H1 (cell line): Measurements from ENCODE around the gene DPEP2. TPM values are rescaled to one million over a fixed set of nuclear protein-coding genes. Genes with fewer than 3 reads are reported as not detected.

Experiments used
- CTCF ChIA-PET: fragments of 300-600 bp; sonication (Branson Sonifier 250); formaldehyde crosslinking; loops from one replicate; lab custom pipeline; 2021; ENCODE audit not compliant: partially characterized antibody; lab: Charles Lee
- POLR2A ChIA-PET: fragments of 300-600 bp; sonication (Branson Sonifier 250); formaldehyde crosslinking; loops from one replicate; lab custom pipeline; 2021; ENCODE audit warnings: inconsistent platforms; ENCODE audit not compliant: partially characterized antibody; lab: Charles Lee
- DNase-seq, 2 experiments: peaks; one replicate each; pipeline versions ENCODE4 v3.0.0 to v3.0.0-alpha.2; 2010 to 2022; ENCODE audit warnings: low spot score in 2 of 2, low read depth in 1 of 2, mixed read lengths in 1 of 2
- FAIRE-seq: peaks from 2 replicates; lab custom pipeline; 2011; peaks lifted over from hg19 to GRCh38; lab: Jason Lieb, UNC
- H2AFZ ChIP-seq: 2 replicates; pipeline ENCODE4 v1.8.1; 2012; ENCODE audit warnings: low read length, inconsistent platforms
- H2AK5ac ChIP-seq: 2 replicates; pipeline ENCODE4 v1.6.1; 2013; ENCODE audit warnings: low read depth, low read length
- H2BK120ac ChIP-seq: replicated peaks from 2 replicates; pipeline ENCODE3; 2013; ENCODE audit warnings: low read depth, low read length, inconsistent platforms
- H2BK12ac ChIP-seq: 2 replicates; pipeline ENCODE4 v1.6.1; 2013; ENCODE audit warnings: low read depth, low read length
- H2BK15ac ChIP-seq: 2 replicates; pipeline ENCODE4 v1.6.1; 2013; ENCODE audit warnings: low read length
- H2BK20ac ChIP-seq: 2 replicates; pipeline ENCODE4 v1.6.1; 2013; ENCODE audit warnings: low read length
- H2BK5ac ChIP-seq: 2 replicates; pipeline ENCODE4 v1.6.1; 2013; ENCODE audit warnings: low read depth, low read length
- H3K14ac ChIP-seq: 2 replicates; pipeline ENCODE4 v1.6.1; 2013; ENCODE audit warnings: inconsistent platforms; ENCODE audit not compliant: insufficient read length
- H3K18ac ChIP-seq: 2 replicates; pipeline ENCODE4 v1.6.1; 2013; ENCODE audit warnings: low read length; ENCODE audit errors: extremely low read depth
- H3K23ac ChIP-seq: 2 replicates; pipeline ENCODE4 v1.6.1; 2013; ENCODE audit warnings: inconsistent platforms; ENCODE audit not compliant: insufficient read length
- H3K23me2 ChIP-seq: 2 replicates; pipeline ENCODE4 v1.6.1; 2013; ENCODE audit warnings: low read depth, low read length
- H3K27ac ChIP-seq: 2 replicates; pipeline ENCODE4 v1.6.1; 2011; ENCODE audit warnings: low read depth, low read length, inconsistent platforms
- H3K27me3 ChIP-seq, 4 experiments: replicated peaks in 1 of 4; 1 replicate in 1 of 4; 2 replicates in 3 of 4; pipeline versions ENCODE4 v1.6.1 to v1.8.1; 2011 to 2013; ENCODE audit warnings: low read length in 3 of 4, mild to moderate bottlenecking in 3 of 4, inconsistent platforms in 2 of 4, mixed read lengths in 2 of 4, moderate library complexity in 1 of 4; ENCODE audit not compliant: control insufficient read depth in 3 of 4, insufficient read depth in 3 of 4; ENCODE audit errors: extremely low read depth in 1 of 4
- H3K36me3 ChIP-seq, 4 experiments: 2 replicates each; pipeline versions ENCODE4 v1.6.1 to v1.8.1; 2011 to 2013; ENCODE audit warnings: mild to moderate bottlenecking in 4 of 4, low read length in 3 of 4, moderate library complexity in 2 of 4, control low read depth in 1 of 4, inconsistent platforms in 1 of 4; ENCODE audit not compliant: insufficient read depth in 4 of 4, control insufficient read depth in 2 of 4
- H3K4ac ChIP-seq: replicated peaks from 2 replicates; pipeline ENCODE3; 2013; ENCODE audit warnings: low read length, low read depth, mixed read lengths, inconsistent platforms; ENCODE audit not compliant: insufficient read length
- H3K4me1 ChIP-seq, 4 experiments: replicated peaks in 1 of 4; 1 replicate in 1 of 4; 2 replicates in 3 of 4; pipeline versions ENCODE4 v1.6.1 to v1.8.1; 2011 to 2013; ENCODE audit warnings: low read length in 3 of 4, inconsistent platforms in 2 of 4, mixed read lengths in 1 of 4; ENCODE audit not compliant: insufficient read depth in 4 of 4, control insufficient read depth in 3 of 4
- H3K4me2 ChIP-seq, 2 experiments: 2 replicates each; pipeline versions ENCODE4 v1.6.1 to v1.8.1; 2011 to 2013; ENCODE audit warnings: low read depth in 2 of 2, low read length in 2 of 2, control low read depth in 1 of 2, inconsistent platforms in 1 of 2, mild to moderate bottlenecking in 1 of 2; ENCODE audit not compliant: insufficient read depth in 1 of 2
- H3K4me3 ChIP-seq, 4 experiments: fragments of 200-600, 300-600 bp in 1 of 4; sonication (generic), shearing (Covaris generic), sonication (Bioruptor Twin) in 1 of 4; 2 replicates each; pipeline versions ENCODE4 v1.5.1 to v1.8.1; 2011 to 2016; ENCODE audit warnings: low read length in 4 of 4, low read depth in 3 of 4, control low read depth in 2 of 4, inconsistent platforms in 2 of 4, mild to moderate bottlenecking in 2 of 4, mixed read lengths in 1 of 4, moderate library complexity in 1 of 4; ENCODE audit not compliant: insufficient read depth in 2 of 4; ENCODE audit errors: extremely low read depth in 1 of 4
- H3K56ac ChIP-seq: replicated peaks from 2 replicates; pipeline ENCODE3; 2013; ENCODE audit warnings: low read depth, mild to moderate bottlenecking, mixed read lengths, low read length, inconsistent platforms; ENCODE audit not compliant: insufficient read length
- H3K79me1 ChIP-seq: 2 replicates; pipeline ENCODE4 v1.6.1; 2013; ENCODE audit warnings: low read depth, low read length, control low read depth
- H3K79me2 ChIP-seq, 2 experiments: 2 replicates each; pipeline versions ENCODE4 v1.6.1 to v1.8.1; 2012 to 2013; ENCODE audit warnings: low read length in 2 of 2, mild to moderate bottlenecking in 2 of 2, inconsistent platforms in 1 of 2; ENCODE audit not compliant: insufficient read depth in 2 of 2, control insufficient read depth in 1 of 2
- H3K9ac ChIP-seq, 4 experiments: replicated peaks in 1 of 4; 1 replicate in 1 of 4; 2 replicates in 3 of 4; pipeline versions ENCODE4 v1.6.1 to v1.8.1; 2011 to 2013; ENCODE audit warnings: low read depth in 3 of 4, low read length in 3 of 4, control low read depth in 2 of 4, mild to moderate bottlenecking in 2 of 4, moderate library complexity in 2 of 4, inconsistent platforms in 1 of 4; ENCODE audit errors: extremely low read depth in 1 of 4
- H3K9me3 ChIP-seq, 2 experiments: 2 replicates each; pipeline versions ENCODE4 v1.6.1 to v1.8.1; 2012 to 2013; ENCODE audit warnings: mild to moderate bottlenecking in 2 of 2, moderate library complexity in 2 of 2, control low read depth in 1 of 2, inconsistent platforms in 1 of 2, low read depth in 1 of 2, low read length in 1 of 2, mixed read lengths in 1 of 2; ENCODE audit not compliant: insufficient read depth in 2 of 2
- H4K20me1 ChIP-seq, 2 experiments: replicated peaks in 1 of 2; 2 replicates each; pipeline versions ENCODE3 to v1.8.1; 2011 to 2013; ENCODE audit warnings: inconsistent platforms in 2 of 2, low read length in 2 of 2, mild to moderate bottlenecking in 1 of 2; ENCODE audit not compliant: insufficient read depth in 2 of 2, control insufficient read depth in 1 of 2
- H4K5ac ChIP-seq: 2 replicates; pipeline ENCODE4 v1.6.1; 2013; ENCODE audit warnings: low read length, low read depth, mixed read lengths, inconsistent platforms; ENCODE audit not compliant: insufficient read length
- H4K8ac ChIP-seq: 2 replicates; pipeline ENCODE4 v1.8.0; 2013; ENCODE audit warnings: mild to moderate bottlenecking, moderate library complexity, low read length, inconsistent platforms; ENCODE audit not compliant: insufficient read depth; ENCODE audit errors: extremely low read depth
- H4K91ac ChIP-seq: replicated peaks from 2 replicates; pipeline ENCODE3; 2013; ENCODE audit warnings: low read length, mixed read lengths, inconsistent platforms; ENCODE audit not compliant: insufficient read length
- BACH1 ChIP-seq: IDR thresholded peaks from 2 replicates; pipeline ENCODE4 v1.6.1; 2012; ENCODE audit warnings: low read length, improper control_type of control experiment
- CEBPB ChIP-seq: IDR thresholded peaks from 2 replicates; pipeline ENCODE4 v1.6.1; 2012; ENCODE audit warnings: low read depth, low read length
- EGR1 ChIP-seq: IDR thresholded peaks from 2 replicates; pipeline ENCODE4 v1.6.1; 2011; ENCODE audit warnings: low read depth, low read length, borderline replicate concordance
- HDAC6 ChIP-seq: IDR thresholded peaks from one replicate; pipeline ENCODE4 v1.7.1; 2012; ENCODE audit warnings: low read depth, mild to moderate bottlenecking, inconsistent platforms, low read length, moderate library complexity
- KDM1A ChIP-seq: fragments of 200-600, 300-600 bp; sonication (generic); IDR thresholded peaks from 2 replicates; pipeline ENCODE4 v1.7.1; 2016; ENCODE audit warnings: mild to moderate bottlenecking, low read length, borderline replicate concordance
- KDM4A ChIP-seq: IDR thresholded peaks from one replicate; pipeline ENCODE4 v1.7.1; 2012; ENCODE audit warnings: low read depth, mild to moderate bottlenecking, moderate library complexity, low read length, inconsistent platforms; ENCODE audit not compliant: severe bottlenecking
- MAFK ChIP-seq: IDR thresholded peaks from 2 replicates; pipeline ENCODE4 v1.6.1; 2012; ENCODE audit warnings: low read depth, mild to moderate bottlenecking, improper control_type of control experiment, low read length
- NRF1 ChIP-seq: IDR thresholded peaks from 2 replicates; pipeline ENCODE4 v1.6.1; 2011; ENCODE audit warnings: mild to moderate bottlenecking, low read depth, low read length, improper control_type of control experiment
- POLR2A ChIP-seq, 2 experiments: IDR thresholded peaks; 1 replicate in 1 of 2; 2 replicates in 1 of 2; pipeline ENCODE4 v1.6.1; 2011; ENCODE audit warnings: low read depth in 2 of 2, low read length in 2 of 2, mild to moderate bottlenecking in 2 of 2; ENCODE audit errors: control extremely low read depth in 1 of 2
- RAD21 ChIP-seq, 2 experiments: IDR thresholded peaks in 1 of 2; conservative IDR thresholded peaks in 1 of 2; 2 replicates each; pipeline ENCODE4 v1.6.1; 2011; ENCODE audit warnings: low read depth in 2 of 2, low read length in 2 of 2, improper control_type of control experiment in 1 of 2, inconsistent platforms in 1 of 2, mild to moderate bottlenecking in 1 of 2, moderate library complexity in 1 of 2
- RNF2 ChIP-seq: fragments of 200-900, 300-1000 bp; sonication (generic); IDR thresholded peaks from 2 replicates; pipeline ENCODE4 v1.7.1; 2016; ENCODE audit warnings: borderline replicate concordance, low read depth, mild to moderate bottlenecking, antibody characterized with exemption, low read length; ENCODE audit not compliant: poor library complexity, severe bottlenecking; ENCODE audit errors: missing control alignments
- SAP30 ChIP-seq: fragments of 300-600 bp; sonication (generic); IDR thresholded peaks from 2 replicates; pipeline ENCODE4 v1.7.1; 2012; ENCODE audit warnings: low read length, moderate library complexity, mild to moderate bottlenecking, inconsistent platforms; ENCODE audit not compliant: insufficient read depth, insufficient replicate concordance
- TEAD4 ChIP-seq: IDR thresholded peaks from 2 replicates; pipeline ENCODE4 v1.6.1; 2012; ENCODE audit warnings: low read depth, low read length, inconsistent platforms, mixed read lengths
- ZNF274 ChIP-seq: IDR thresholded peaks from 2 replicates; pipeline ENCODE4 v1.7.0; 2012; ENCODE audit warnings: low read length, borderline replicate concordance; ENCODE audit errors: extremely low read depth
- WGBS, 2 experiments: shearing (Covaris generic) in 1 of 2; methylation state at CpG; one replicate each; pipeline versions ENCODE4 v1.1.6 to v1.1.7; 2013 to 2015; ENCODE audit warnings: low lambda C conversion rate in 2 of 2, mixed read lengths in 2 of 2, inconsistent platforms in 1 of 2, low coverage in 1 of 2, missing lambda C conversion rate in 1 of 2; ENCODE audit not compliant: insufficient replicate concordance in 2 of 2, insufficient coverage in 1 of 2, insufficient read length in 1 of 2; ENCODE audit errors: extremely low coverage in 1 of 2, missing lambda C conversion rate in 1 of 2; 5-methylcytosine and 5-hydroxymethylcytosine counted together
- polyA plus RNA-seq, 7 experiments: library from polyadenylated mRNA; depleted of rRNA in 3 of 7; stranded (reverse) in 5 of 7; unstranded in 2 of 7; fragments of >200 nt in 5 of 7; fragments of 200-250 nt in 2 of 7; gene quantifications; 1 replicate in 5 of 7; 2 replicates in 1 of 7; 4 replicates in 1 of 7; pipeline versions ENCODE4 v1.2.1 to v1.2.3, GENCODE V29; 2011 to 2013; ENCODE audit warnings: missing spikeins in 2 of 7, mixed read lengths in 2 of 7
- total RNA-seq: library from RNA; stranded (reverse); fragmentation: NEBNext Ultra II Directional; extraction: Animal tissue kit (Norgen Biotek cat#: 25700); gene quantifications from 2 replicates; pipeline ENCODE4 v1.2.1, GENCODE V29; 2021

Gene DPEP2
- total and polyA plus RNA-seq, 2 of the 8 experiments (the other 6 are each of a cell fraction or from before 2014, with no cell fraction given): not detected

DNA sequence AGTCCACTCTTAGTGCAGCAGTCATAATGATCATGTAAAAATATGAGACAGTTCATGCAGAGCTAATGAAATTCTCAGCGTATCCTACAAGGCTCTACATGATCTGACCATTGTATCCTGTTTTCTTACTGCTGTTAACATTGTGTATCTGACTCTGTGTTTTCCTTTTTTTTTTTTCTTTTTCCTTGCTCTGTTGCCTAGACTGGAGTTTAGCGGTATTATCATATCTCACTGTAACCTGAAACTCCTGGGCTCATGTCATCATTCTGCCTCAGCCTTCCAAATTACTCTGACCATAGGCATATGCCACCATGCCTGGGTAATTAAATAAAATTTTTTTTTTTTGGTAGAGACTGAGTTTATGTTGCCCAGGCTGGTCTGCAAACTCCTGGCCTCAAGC is 35.9 kb upstream of the DPEP2 start:
- H2BK120ac ChIP-seq: no peak overlapping the region
- no peak overlapping the region for H3K18ac ChIP-seq
- H2BK20ac ChIP-seq: no peak overlapping the region
- H3K9me3 ChIP-seq: no peaks in the 10 kb centered on the region
- FAIRE-seq (no peak), DNase-seq (no peak)
- H3K36me3 ChIP-seq: peaks cover 2 to 6% (median 3%) of the 10 kb centered on the region in 4 experiments; a peak in 4 of 8 replicates
- H4K91ac ChIP-seq: no peak overlapping the region
- no peak overlapping the region for H2BK12ac ChIP-seq
- no peak overlapping the region for H3K4me2 ChIP-seq
- H2BK5ac ChIP-seq: no peak overlapping the region
- no peaks in the 10 kb centered on the region; the same call in none of the 2 replicates for H3K79me1 ChIP-seq
- H3K9ac ChIP-seq: no peak overlapping the region
- H2BK15ac ChIP-seq: no peak overlapping the region
- no peaks in the 10 kb centered on the region for H3K4me1 ChIP-seq
- H4K5ac ChIP-seq: no peak overlapping the region
- no peaks in the 10 kb centered on the region for H3K23me2 ChIP-seq
- H3K27me3 ChIP-seq: no peaks in the 10 kb centered on the region
- ChIA-PET POLR2A (interaction anchor here (1.4 to 2.9 kb wide), 2 partner anchors 13 to 49 kb away, joined by 8 to 28 read pairs; partner anchors contain the start of genes DDX28, DUS2 and NFATC3), CTCF (interaction anchor here (1.1 to 2.5 kb wide), 3 partner anchors 12 to 209 kb away, joined by 5 to 7 read pairs (median 7); partner anchors contain the start of genes DDX28 and DUS2)
- H3K14ac ChIP-seq: no peak overlapping the region
- no peak overlapping the region for H2AK5ac ChIP-seq
- no peak overlapping the region for H3K23ac ChIP-seq
- no peak overlapping the region for H3K4ac ChIP-seq
- H3K4me3 ChIP-seq: no peak overlapping the region
- no peak overlapping the region for H2AFZ ChIP-seq
- no peak overlapping the region for H3K56ac ChIP-seq
- whole genome bisulfite sequencing, 2 experiments: 91% methylated on average over 2 of the region's 2 CpGs; no CpG with 5 or more reads in 1 of the 2 experiments
- H4K20me1 ChIP-seq: no peaks in the 10 kb centered on the region
- H3K27ac ChIP-seq: no peak overlapping the region
- no peaks in the 10 kb centered on the region for H3K79me2 ChIP-seq
- no peak overlapping the region for H4K8ac ChIP-seq
- TF ChIP-seq NRF1 (no peak), TEAD4 (no peak), POLR2A (IDR thresholded peaks at IDR 0.05; ENCODE audit: control extremely low read depth in 1 of 2, low read depth in 2 of 2, low read length in 2 of 2) (no peak), KDM4A (no peak), KDM1A (no peak), ZNF274 (no peak), BACH1 (no peak), EGR1 (no peak), RNF2 (no peak), SAP30 (no peak), HDAC6 (no peak), MAFK (no peak), CEBPB (no peak), RAD21 (IDR thresholded peaks at IDR 0.05 in 1 of 2, conservative IDR thresholded peaks at IDR 0.05 in 1 of 2; ENCODE audit: low read depth in 2 of 2, low read length in 2 of 2) (no peak)
